Fibroblast of peridontal ligament (primary cell): ENCODE results near the gene SERPINB6.
A peak's percentile ranks its signal among the peaks of the same experiment; 100 is the strongest.
"Not testable (repeated sequence)": the region's sequence is repeated elsewhere in the genome, so short reads cannot be mapped to it uniquely, and the experiment has no call there.

ENCODE experiments used
- DNase-seq: peaks from one replicate; pipeline ENCODE4 v3.0.0-alpha.2; 2010; ENCODE audit errors: extremely low read depth

SERPINB6 gene

DNA sequence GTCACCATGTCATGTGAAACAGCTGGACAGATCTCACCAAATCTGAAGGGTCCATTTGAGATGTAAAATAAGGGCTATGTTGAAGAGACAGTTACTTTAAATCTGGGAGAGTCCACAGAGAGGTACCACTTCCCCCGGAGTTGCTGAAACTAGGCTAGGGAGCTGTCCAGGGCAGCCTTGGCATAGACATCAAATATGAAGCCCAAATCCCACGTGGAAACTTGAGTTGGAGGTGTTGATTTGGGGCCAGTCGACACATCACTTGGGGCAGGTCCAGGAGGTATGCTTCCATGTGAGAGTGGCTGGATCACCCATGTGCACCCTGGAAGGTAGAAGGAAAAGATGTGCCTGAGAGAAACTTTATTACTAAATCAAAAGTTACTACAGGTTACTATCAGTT is 56.2 kb downstream of the SERPINB6 start:
- DNase-seq, result no peak

GRCh38 chr6:2914318-2914660 is 57.1 kb downstream of the SERPINB6 start:
- no peak for DNase-seq

GRCh38 chr6:2913621-2914317 is 57.6 kb downstream of the SERPINB6 start:
- no peak for DNase-seq

- no peak for DNase-seq
These were observed 60.2 kb downstream of the SERPINB6 start for GRCh38 chr6:2911171-2911570.

- no peak for DNase-seq
These were observed 61.6 kb downstream of the SERPINB6 start for GRCh38 chr6:2909718-2910117.

DNA sequence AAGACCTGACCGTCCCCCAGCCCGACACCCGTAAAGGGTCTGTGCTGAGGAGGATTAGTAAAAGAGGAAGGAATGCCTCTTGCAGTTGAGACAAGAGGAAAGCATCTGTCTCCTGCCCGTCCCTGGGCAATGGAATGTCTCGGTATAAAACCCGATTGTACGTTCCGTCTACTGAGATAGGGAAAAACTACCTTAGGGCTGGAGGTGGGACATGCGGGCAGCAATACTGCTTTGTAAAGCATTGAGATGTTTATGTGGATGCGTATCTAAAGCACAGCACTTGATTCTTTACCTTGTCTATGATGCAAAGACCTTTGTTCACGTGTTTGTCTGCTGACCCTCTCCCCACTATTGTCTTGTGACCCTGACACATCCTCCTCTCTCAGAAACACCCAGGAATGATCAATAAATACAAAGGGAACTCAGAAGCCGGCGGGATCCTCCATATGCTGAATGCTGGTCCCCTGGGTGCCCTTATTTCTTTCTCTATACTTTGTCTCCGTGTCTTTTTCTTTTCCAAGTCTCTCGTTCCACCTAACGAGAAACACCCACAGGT is 62.2 kb downstream of the SERPINB6 start:
- DNase-seq, result not testable (repeated sequence)

DNA sequence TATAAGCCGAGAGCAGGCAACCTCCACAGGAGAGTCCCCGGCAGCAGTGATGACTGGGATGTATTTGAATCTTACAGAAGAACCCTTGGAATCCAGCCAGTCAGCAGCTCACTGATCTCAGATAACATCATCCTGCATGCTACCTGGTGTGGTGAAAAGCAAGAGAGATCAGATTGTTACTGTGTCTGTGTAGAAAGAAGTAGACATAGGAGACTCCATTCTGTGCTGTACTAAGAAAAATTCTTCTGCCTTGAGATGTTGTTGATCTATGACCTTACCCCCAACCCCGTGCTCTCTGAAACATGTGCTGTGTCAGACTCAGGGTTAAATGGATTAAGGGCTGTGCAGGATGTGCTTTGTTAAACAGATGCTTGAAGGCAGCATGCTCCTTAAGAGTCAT is 62.9 kb downstream of the SERPINB6 start:
- not testable (repeated sequence) for DNase-seq

DNA sequence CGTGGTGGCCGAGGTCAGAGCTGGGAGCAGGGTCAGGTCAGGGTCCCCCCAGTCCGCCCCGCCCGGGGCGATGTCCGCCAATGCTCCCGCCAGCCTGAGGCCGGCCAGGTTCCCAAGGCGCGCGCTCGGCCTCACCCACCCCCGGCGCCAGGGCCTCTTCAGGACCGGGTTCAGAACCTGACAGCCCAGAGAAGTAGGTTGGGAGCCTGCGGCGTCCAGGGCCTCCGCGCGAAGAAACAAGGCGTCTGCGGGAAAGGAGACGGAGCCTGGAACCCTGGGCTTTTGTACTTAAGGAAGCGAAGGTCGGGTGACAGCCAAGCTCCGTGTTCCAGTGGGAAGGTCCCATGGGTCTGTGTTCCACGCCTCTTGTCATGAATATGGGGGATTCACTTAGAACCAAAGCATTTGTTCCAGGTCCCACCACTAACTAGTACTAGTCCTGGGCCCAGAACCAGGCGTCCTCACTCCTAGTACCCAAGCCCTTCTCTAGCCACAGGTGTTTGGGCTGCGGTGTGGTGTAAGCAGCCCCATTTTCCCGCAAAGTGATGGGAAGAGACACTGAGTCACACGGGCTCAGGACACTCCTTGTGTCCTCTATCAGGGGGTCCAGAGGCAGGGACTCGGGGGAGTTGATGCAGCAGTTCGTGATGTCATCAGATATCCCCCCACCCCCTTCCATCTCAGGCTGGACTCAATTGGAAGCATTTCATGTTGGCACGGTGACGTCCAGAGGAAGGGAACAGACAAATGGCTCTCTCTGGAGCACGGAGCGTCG is 67.8 kb downstream of the SERPINB6 start:
- not testable (repeated sequence) for DNase-seq

DNA sequence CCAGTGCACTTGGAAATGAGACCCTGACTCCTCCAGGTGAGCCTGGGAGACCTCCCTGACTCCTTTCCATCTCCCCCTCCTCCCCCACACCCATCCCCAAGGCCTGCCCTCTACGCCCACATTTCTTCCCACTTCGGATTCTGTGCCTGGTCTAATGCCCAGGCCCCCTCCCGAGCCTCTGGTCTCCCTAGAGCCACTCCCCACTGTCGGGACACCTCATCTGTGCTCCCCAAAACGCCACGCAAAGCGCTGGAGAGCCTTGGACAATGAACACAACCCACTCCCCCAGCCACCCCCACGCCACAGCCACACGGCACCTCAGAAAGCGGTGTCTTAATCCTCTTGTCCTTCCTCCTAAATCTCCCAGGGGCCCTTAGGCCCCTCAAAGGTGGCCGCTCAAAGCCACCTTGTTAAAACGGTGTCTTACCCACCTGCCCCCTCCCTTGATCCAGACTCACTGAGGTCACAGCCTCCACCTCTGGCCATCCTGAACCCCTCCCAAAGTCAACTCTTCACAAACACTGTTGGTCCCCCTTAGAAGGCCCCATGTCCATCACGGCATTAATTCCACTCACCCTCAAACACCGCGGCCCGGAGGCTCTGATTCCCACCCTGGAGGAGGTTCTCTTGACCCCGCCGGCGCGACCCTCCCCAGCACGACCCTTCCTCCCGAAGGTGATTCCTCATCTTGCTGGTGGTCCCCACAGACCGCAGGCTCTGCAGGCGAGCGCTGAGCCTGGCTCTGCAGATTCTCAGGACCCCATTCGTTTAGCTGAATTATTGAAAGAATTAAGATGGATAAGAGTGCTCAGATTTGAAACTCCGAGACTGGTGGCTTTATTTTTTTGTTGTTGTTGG is 69.5 kb downstream of the SERPINB6 start:
- not testable (repeated sequence) for DNase-seq

GRCh38 chr6:2900821-2901644 is 70.3 kb downstream of the SERPINB6 start:
- peak; percentile 22 for DNase-seq

DNA sequence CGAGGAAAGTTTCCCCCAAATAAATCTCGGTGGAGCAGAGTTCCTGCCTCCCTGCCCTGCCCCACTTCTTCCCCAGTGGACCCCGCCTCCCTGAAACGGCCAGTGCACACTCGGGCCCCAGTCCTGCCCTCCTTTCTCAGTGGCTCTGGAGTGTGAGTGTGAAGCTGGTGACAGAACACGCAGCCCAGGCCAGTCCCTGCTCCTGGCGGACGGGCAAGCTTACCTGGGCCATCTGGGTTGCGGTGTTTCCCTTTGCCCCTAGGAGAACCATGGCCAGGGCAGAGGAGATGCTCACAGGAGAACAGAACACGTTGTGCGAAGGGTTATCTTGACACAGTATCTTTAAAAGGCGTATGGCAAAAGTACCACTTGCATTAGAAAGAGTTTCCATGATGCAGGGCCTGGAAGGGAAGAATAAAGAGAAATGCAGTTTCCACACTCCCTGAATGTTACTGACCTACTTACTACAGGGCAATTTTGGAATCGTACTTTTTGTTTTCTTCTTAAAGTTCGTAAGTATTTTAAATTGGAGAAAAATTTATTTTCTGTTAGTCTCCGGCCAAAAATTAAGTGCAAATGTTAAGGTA is 71.1 kb downstream of the SERPINB6 start:
- peak; percentile 17 for DNase-seq

DNA sequence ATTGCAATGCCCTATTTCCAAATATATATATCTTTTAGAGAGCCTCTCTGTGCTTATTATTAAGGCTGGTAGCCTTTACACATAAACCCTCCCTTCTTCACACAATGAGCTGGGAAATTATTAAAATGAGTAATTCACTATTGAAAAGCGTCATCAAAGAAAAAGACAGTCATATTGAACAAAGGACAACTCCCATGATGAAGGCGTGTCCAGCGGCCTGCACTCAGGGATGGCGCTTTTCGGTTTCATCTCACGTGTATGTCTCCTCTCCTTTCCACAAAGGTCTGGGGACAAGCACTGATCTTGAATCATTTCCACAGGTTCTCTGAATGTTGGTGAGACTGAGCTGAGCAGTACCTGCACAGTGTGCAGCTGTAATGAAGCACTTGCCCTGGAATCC is 71.8 kb downstream of the SERPINB6 start:
- no peak for DNase-seq
